ENCODE measurements around the gene DDX60.
A peak's percentile ranks its signal among the peaks of the same experiment; 100 is the strongest.

The DDX60 gene

DNA sequence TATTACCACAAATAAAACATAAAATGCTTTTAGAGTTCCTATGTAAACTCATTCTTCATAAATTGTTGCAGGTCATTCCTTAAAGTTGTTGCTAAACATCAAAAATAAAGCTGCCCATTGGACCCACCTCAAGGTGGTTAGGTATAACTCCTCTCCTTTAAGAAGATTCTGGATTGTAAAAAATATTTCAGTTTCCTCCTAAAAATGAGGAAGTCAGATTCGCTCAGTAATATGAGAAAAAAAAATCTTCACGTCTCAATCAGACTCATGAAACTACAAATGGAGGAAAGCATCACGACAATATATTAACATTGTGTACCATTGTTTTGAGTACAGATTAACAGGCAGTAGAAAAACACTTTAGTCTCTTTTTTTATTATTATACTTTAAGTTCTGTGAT, 105.9 kb downstream of the DDX60 start:
- DNase-seq = no peak

DNA sequence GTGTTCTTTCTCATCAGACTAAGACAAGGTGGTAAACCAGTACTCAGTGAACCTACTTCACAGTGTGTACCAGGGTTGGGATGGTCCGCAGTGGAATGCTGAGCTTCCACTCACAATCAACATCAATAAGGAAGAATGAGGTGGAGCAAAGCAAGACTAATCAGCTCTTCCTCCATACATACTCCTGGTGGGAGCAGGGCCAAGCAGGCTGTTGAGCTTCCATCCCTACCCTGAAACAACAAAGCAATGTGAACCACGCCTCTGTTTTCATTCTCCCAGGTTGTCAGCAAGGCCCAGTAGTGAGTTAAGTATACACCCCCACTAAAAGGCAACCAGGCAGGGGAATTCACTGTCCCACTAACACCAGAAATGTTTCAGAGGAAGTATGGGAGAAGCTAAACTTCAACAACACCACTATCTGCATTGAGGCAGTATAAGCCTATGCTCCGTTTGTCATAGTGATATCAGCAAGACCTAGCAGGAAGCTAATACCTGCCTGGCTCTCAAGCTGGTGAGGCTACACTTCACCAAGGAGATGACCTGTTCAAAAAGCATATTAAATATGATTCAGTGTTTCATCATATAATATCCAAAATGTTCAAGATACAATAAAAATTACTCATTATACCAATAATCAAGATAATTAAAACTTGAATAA, 109.5 kb downstream of the DDX60 start:
- DNase-seq = no peak

DNA sequence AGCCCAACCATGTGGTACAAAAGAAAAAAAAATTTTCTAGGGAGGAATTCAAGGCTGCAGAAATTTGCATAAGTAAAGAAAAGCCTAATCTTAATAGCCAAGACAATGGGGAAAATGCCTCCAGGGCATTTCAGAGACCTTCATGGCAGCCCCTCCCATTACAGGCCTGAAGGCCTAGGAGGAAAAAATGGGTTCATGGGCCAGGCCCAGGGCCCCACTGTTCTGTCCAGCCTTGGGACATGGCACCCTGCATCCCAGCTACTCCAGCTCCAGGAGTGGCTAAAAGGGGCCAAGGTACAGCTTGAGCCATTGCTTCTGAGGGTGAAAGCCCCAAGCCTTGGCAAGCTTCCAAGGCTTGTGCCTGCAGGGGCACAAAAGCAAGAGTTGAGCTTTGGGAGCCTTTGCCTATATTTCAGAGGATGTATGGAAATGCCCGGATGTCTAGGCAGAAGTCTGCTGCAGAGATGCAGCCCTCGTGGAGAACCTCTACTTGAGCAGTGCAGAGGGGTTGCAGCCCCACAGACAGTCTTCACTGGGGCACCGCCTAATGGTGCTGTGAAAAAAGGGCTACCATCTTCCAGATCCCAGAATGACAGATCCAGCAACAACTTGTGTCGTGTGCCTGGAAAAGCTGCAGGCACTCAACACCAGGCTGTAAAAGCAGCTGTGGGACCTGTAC, 115.2 kb downstream of the DDX60 start:
- DNase-seq = no peak

DNA sequence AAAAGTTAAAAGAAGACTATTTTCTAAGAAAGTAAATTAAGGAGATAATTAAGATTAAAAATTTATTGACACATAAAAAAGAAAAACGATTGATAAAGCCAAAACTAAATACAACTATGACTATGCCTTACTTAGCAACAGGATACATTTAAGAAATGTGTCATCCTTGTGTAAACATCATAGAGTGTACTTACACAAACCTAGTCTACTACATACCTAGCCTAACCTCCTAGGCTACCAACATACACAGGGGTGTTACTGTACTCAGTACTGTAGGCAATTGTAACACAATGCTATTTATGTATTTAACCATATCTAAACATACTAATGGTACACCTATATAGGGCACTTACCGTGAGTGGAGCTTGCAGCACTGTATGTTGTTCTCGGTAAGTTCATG, 117.9 kb downstream of the DDX60 start:
- DNase-seq = no peak

GRCh38 chr4:168199260-168199957, 119.1 kb downstream of the DDX60 start:
- no peak for DNase-seq

- no peak for DNase-seq
Measured at GRCh38 chr4:168197926-168198325, 120.6 kb downstream of the DDX60 start.

DNA sequence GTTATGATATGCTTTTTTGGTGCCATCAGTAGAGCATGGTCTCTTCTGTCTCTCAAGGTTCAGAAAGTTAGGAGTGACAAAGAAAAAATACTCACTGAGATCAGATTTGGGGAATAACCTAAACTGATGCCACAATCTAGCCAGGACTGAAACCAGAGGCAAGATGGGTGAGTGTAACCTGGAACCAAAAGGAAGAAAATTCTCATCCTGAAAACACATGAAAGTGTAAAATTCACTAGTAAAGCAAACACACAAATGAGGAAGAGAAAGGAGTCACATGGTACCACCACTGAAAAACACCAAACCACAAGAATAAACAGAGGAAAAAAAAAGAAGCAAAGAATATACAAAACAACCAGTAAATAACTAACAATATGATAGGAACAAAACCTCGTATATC, 129.8 kb downstream of the DDX60 start:
- DNase-seq = no peak

DNA sequence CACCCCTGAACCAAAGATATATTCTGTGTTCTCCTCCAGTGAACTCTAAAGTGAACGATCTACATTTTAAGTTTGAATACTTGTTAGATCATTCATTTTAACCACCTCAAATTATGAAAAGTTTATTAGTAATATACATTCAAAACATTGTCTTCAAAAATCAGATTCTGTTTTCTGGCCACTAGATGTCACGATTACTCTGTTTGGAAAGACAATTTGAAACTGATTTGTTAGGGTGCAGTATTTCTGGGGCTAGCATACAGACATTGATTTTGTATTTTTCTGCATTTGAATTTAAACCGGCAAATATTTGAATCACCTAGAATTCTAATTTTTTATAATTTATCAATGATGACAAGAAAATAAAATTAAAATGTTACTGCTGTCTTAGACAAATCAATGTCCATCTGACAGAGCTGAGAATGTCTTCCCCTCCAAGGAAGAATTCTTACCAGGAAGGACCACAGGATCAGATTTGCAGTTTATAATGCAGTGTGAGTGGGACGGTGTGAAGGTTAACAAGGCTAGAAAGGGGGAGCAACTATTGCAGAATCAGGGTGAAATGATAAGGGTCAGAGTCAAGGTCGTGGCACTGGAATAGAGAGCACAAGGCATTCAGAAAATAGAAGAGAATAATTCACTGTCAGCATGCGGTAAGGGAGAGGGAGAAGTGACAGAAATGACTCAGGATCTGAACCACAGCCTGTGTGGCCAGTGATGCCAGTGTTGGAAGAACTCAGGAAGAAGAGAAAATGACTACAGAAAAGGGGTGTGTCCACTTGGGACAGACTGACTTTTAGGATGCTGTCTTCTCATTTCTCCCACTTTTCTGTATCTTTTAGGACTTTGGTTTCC, 134.6 kb downstream of the DDX60 start:
- DNase-seq = peak; percentile 5

- DNase-seq = peak; percentile 1
Measured at GRCh38 chr4:168177546-168178149, 140.9 kb downstream of the DDX60 start.

GRCh38 chr4:168174308-168174707, 144.2 kb downstream of the DDX60 start:
- no peak for DNase-seq

GRCh38 chr4:168167714-168168284, 150.8 kb downstream of the DDX60 start:
- no peak for DNase-seq
